Gastroesophageal sphincter (tissue), 4 donors: ENCODE results near the gene AHDC1. TPM values are rescaled to one million over a fixed set of nuclear protein-coding genes. Genes with fewer than 3 reads are reported as not detected.
"Not testable (repeated sequence)": the region's sequence is repeated elsewhere in the genome, so short reads cannot be mapped to it uniquely, and the experiment has no call there.

Experiments
- ATAC-seq: fragments of 150-250 bp; one replicate; pipeline ENCODE4 v1.9.1; 2016; ENCODE audit warnings: mild to moderate bottlenecking, moderate library complexity
- H3K27ac ChIP-seq, 4 donors: fragments of 200-600 bp; sonication (generic) in 3 of 4; 1 replicate in 3 of 4; 2 replicates in 1 of 4; pipeline ENCODE4 v1.5.1; 2016 to 2019
- H3K27me3 ChIP-seq: fragments of 200-600 bp; sonication (generic); one replicate; pipeline ENCODE4 v1.5.1; 2019
- H3K36me3 ChIP-seq, 2 donors: fragments of 200-600 bp; sonication (generic); one replicate each; pipeline ENCODE4 v1.5.1; 2019; ENCODE audit warnings: control low read depth in 1 of 2
- H3K4me1 ChIP-seq, 3 donors: fragments of 200-600 bp; sonication (generic); 1 replicate in 2 of 3; 2 replicates in 1 of 3; pipeline ENCODE4 v1.5.1; 2016 to 2019; ENCODE audit warnings: control low read depth in 2 of 3
- H3K4me3 ChIP-seq, 2 donors: fragments of 200-600 bp; sonication (generic); one replicate each; pipeline ENCODE4 v1.5.1; 2019; ENCODE audit warnings: mild to moderate bottlenecking in 1 of 2, moderate library complexity in 1 of 2
- H3K9me3 ChIP-seq, 3 donors: fragments of 200-600 bp; sonication (generic); one replicate each; pipeline ENCODE4 v1.5.1; 2017 to 2019; ENCODE audit warnings: control low read depth in 2 of 3
- CTCF ChIP-seq, 4 experiments: fragments of 200-600 bp in 2 of 4; fragments of 450-650 bp in 2 of 4; sonication (generic) in 1 of 4; IDR thresholded peaks; one replicate each; pipeline ENCODE4 v1.5.1; 2017 to 2019; ENCODE audit warnings: antibody characterized with exemption in 4 of 4, mild to moderate bottlenecking in 2 of 4, moderate library complexity in 2 of 4
- EP300 ChIP-seq: sonication (generic); formaldehyde crosslinking; IDR thresholded peaks from one replicate; pipeline ENCODE4 v1.6.1; 2017; ENCODE audit warnings: antibody characterized with exemption, mild to moderate bottlenecking
- POLR2A ChIP-seq, 2 donors: fragments of 450-650 bp; IDR thresholded peaks; one replicate each; pipeline ENCODE4 v1.6.1; 2017; ENCODE audit warnings: antibody characterized with exemption in 2 of 2, mild to moderate bottlenecking in 2 of 2, moderate library complexity in 1 of 2
- POLR2AphosphoS5 ChIP-seq: sonication (generic); formaldehyde crosslinking; IDR thresholded peaks from one replicate; pipeline ENCODE4 v1.6.1; 2017; ENCODE audit warnings: antibody characterized with exemption
- WGBS, 2 donors: methylation state at CpG; one replicate each; pipeline ENCODE4 v1.1.5; 2018; ENCODE audit warnings: low coverage in 1 of 2; 5-methylcytosine and 5-hydroxymethylcytosine counted together
- total RNA-seq, 4 donors: library from RNA; depleted of rRNA; stranded (reverse); fragments of >200 nt; gene quantifications; one replicate each; pipeline ENCODE4 v1.1.0, GENCODE V29; 2016

AHDC1 gene
- total RNA-seq, 4 donors from 2014 or later = 18.2 to 50.3 (median 27.7) TPM

- Histone ChIP-seq H3K9me3 (no peaks in the 10 kb centered on the region), H3K27me3 (peaks cover 30% of the 10 kb centered on the region), H3K4me1 (peaks cover 0 to 61% (median 23%) of the 10 kb centered on the region in 3 donors), H3K27ac (peak overlapping the region; percentile 19 to 81 (median 68)), H3K4me3 (peak overlapping the region; percentile 23 to 54), H3K36me3 (no peaks in the 10 kb centered on the region)
- no peak for ATAC-seq
- no peak for TF ChIP-seq CTCF (IDR thresholded peaks at IDR 0.05)
- TF ChIP-seq POLR2A (IDR thresholded peaks at IDR 0.05) = no peak
- TF ChIP-seq POLR2AphosphoS5 = no peak
- no CpG with 5 or more reads among the region's 17 CpGs for WGBS, 2 donors
These were observed 29.8 kb upstream of the AHDC1 start for GRCh38 chr1:27633640-27634176.

GRCh38 chr1:27633298-27633610 lies 29.3 kb upstream of the AHDC1 start:
- H3K4me3 ChIP-seq = peak overlapping the region in 1 of 2 donors; percentile 54
- H3K27me3 ChIP-seq = peaks cover 30% of the 10 kb centered on the region
- 83 to 87% methylated on average over 2 to 3 of the region's 5 CpGs for WGBS, 2 donors
- TF ChIP-seq CTCF (IDR thresholded peaks at IDR 0.05) (no peak), POLR2A (IDR thresholded peaks at IDR 0.05) (no peak), POLR2AphosphoS5 (no peak), EP300 (no peak)
- H3K27ac ChIP-seq = peak overlapping the region in 3 of 4 donors; percentile 66 to 81 (median 71)
- ATAC-seq = no peak
- H3K9me3 ChIP-seq = no peaks in the 10 kb centered on the region
- peaks cover 0 to 62% (median 23%) of the 10 kb centered on the region in 3 donors for H3K4me1 ChIP-seq
- H3K36me3 ChIP-seq = no peaks in the 10 kb centered on the region

- H3K9me3 ChIP-seq = no peaks in the 10 kb centered on the region
- no peak for TF ChIP-seq EP300
- no peak for TF ChIP-seq POLR2A (IDR thresholded peaks at IDR 0.05)
- no peak for TF ChIP-seq CTCF (IDR thresholded peaks at IDR 0.05)
- TF ChIP-seq POLR2AphosphoS5 = no peak
- H3K27ac ChIP-seq = peak overlapping the region in 3 of 4 donors; percentile 66 to 81 (median 71)
- peaks cover 0 to 62% (median 23%) of the 10 kb centered on the region in 3 donors for H3K4me1 ChIP-seq
- H3K27me3 ChIP-seq = peaks cover 30% of the 10 kb centered on the region
- peak overlapping the region in 1 of 2 donors; percentile 54 for H3K4me3 ChIP-seq
- ATAC-seq = no peak
- no peaks in the 10 kb centered on the region for H3K36me3 ChIP-seq
- WGBS, 2 donors = 59 to 85% methylated on average over 3 to 7 of the region's 14 CpGs
These were observed 28.7 kb upstream of the AHDC1 start for GRCh38 chr1:27632387-27633297.

- H3K27ac ChIP-seq = peak overlapping the region in 3 of 4 donors; percentile 66 to 81 (median 68)
- peak; percentile 70 for ATAC-seq
These were observed 27.0 kb upstream of the AHDC1 start for GRCh38 chr1:27630859-27631491.

GRCh38 chr1:27628712-27629111 lies 24.8 kb upstream of the AHDC1 start:
- Histone ChIP-seq H3K36me3 (no peaks in the 10 kb centered on the region), H3K4me3 (no peak overlapping the region), H3K9me3 (no peaks in the 10 kb centered on the region), H3K27me3 (peaks cover 16% of the 10 kb centered on the region), H3K27ac (peak overlapping the region in 2 of 4 donors; percentile 41 to 66), H3K4me1 (peaks cover 0 to 48% (median 14%) of the 10 kb centered on the region in 3 donors)
- TF ChIP-seq POLR2AphosphoS5 = no peak
- no peak for TF ChIP-seq EP300
- TF ChIP-seq POLR2A (IDR thresholded peaks at IDR 0.05) = no peak
- TF ChIP-seq CTCF (IDR thresholded peaks at IDR 0.05) = no peak
- 67% methylated on average over 1 of the region's 3 CpGs; no CpG with 5 or more reads in 1 of the 2 donors for WGBS, 2 donors
- ATAC-seq = no peak

More at GRCh38 chr1:27630859-27631491, 27.0 kb upstream of the AHDC1 start:
- H3K27me3 ChIP-seq = peaks cover 30% of the 10 kb centered on the region
- no peak overlapping the region for H3K4me3 ChIP-seq
- WGBS, 2 donors = 75% methylated on average over 4 of the region's 5 CpGs; no CpG with 5 or more reads in 1 of the 2 donors
- peaks cover 0 to 62% (median 23%) of the 10 kb centered on the region in 3 donors for H3K4me1 ChIP-seq
- H3K36me3 ChIP-seq = no peaks in the 10 kb centered on the region
- H3K9me3 ChIP-seq = no peaks in the 10 kb centered on the region
- TF ChIP-seq EP300 (no peak), POLR2AphosphoS5 (peak; percentile 40), POLR2A (IDR thresholded peaks at IDR 0.05) (no peak)

GRCh38 chr1:27627733-27628132 lies 23.8 kb upstream of the AHDC1 start:
- not testable (repeated sequence) for H3K36me3 ChIP-seq, H3K9me3 ChIP-seq, H3K4me3 ChIP-seq, H3K27me3 ChIP-seq, H3K27ac ChIP-seq, ATAC-seq
- peaks cover 0 to 38% (median 10%) of the 10 kb centered on the region in 3 donors for H3K4me1 ChIP-seq
- WGBS, 2 donors = 92 to 100% methylated on average over 2 to 3 of the region's 4 CpGs
